WTC11 (cell line): ENCODE measurements around the gene TIMM22. TPM values are rescaled to one million over a fixed set of nuclear protein-coding genes. Genes with fewer than 3 reads are reported as not detected.

Source experiments
- ATAC-seq: fragments of 200-7000 bp; cut with Tn5 transposase; 2 replicates; pipeline ENCODE4 v1.10.0; 2021; ENCODE audit warnings: mild to moderate bottlenecking, moderate library complexity
- CTCF ChIA-PET: fragments of 300-600 bp; sonication (Branson Sonifier 250); formaldehyde crosslinking; loops from one replicate; lab custom pipeline; 2021; ENCODE audit warnings: antibody characterized with exemption; lab: Charles Lee
- POLR2A ChIA-PET: fragments of 350-600 bp; sonication (Branson Sonifier 250); formaldehyde crosslinking; loops from one replicate; lab custom pipeline; 2021; ENCODE audit warnings: antibody characterized with exemption; lab: Charles Lee
- DNase-seq: peaks from one replicate; pipeline ENCODE4 v3.0.0; 2021; ENCODE audit warnings: low spot score
- H3K27ac Mint-ChIP-seq: 2 replicates; pipeline ENCODE4 v1.8.0; 2021; ENCODE audit warnings: mixed read lengths
- H3K27me3 Mint-ChIP-seq: 2 replicates; pipeline ENCODE4 v1.8.0; 2021; ENCODE audit warnings: low read depth, mild to moderate bottlenecking, moderate library complexity, mixed read lengths
- H3K36me3 Mint-ChIP-seq: 2 replicates; pipeline ENCODE4 v1.8.0; 2021; ENCODE audit warnings: mixed read lengths
- H3K4me1 Mint-ChIP-seq: 2 replicates; pipeline ENCODE4 v1.8.0; 2022; ENCODE audit warnings: mixed read lengths
- H3K4me3 Mint-ChIP-seq: 2 replicates; pipeline ENCODE4 v1.8.0; 2021; ENCODE audit warnings: mild to moderate bottlenecking, moderate library complexity, mixed read lengths
- H3K9me3 Mint-ChIP-seq: 2 replicates; pipeline ENCODE4 v1.8.0; 2021; ENCODE audit warnings: mixed read lengths
- ATF6 ChIP-seq: sonication (generic); formaldehyde crosslinking; IDR thresholded peaks from 2 replicates; pipeline ENCODE4 v1.8.1; 2023; ENCODE audit warnings: mild to moderate bottlenecking, missing genetic modification reagents
- CREM ChIP-seq: sonication (generic); formaldehyde crosslinking; IDR thresholded peaks from 2 replicates; pipeline ENCODE4 v1.8.1; 2022; ENCODE audit warnings: mild to moderate bottlenecking, missing genetic modification reagents, moderate library complexity
- JUN ChIP-seq: sonication (generic); formaldehyde crosslinking; IDR thresholded peaks from 2 replicates; pipeline ENCODE4 v1.8.0; 2023; ENCODE audit warnings: mild to moderate bottlenecking, missing genetic modification reagents
- MAX ChIP-seq: sonication (generic); formaldehyde crosslinking; IDR thresholded peaks from 2 replicates; pipeline ENCODE4 v1.8.0; 2022; ENCODE audit warnings: mild to moderate bottlenecking, missing genetic modification reagents
- NFE2L1 ChIP-seq: sonication (generic); formaldehyde crosslinking; IDR thresholded peaks from 2 replicates; pipeline ENCODE4 v1.8.1; 2023; ENCODE audit warnings: missing genetic modification reagents
- NFYB ChIP-seq: sonication (generic); formaldehyde crosslinking; conservative IDR thresholded peaks from 2 replicates; pipeline ENCODE4 v1.8.0; 2022; ENCODE audit warnings: low read depth, missing genetic modification reagents
- NR1H2 ChIP-seq: sonication (generic); formaldehyde crosslinking; IDR thresholded peaks from 2 replicates; pipeline ENCODE4 v1.9.0; 2021; ENCODE audit warnings: mild to moderate bottlenecking, moderate library complexity, missing genetic modification reagents
- PRRX2 ChIP-seq: fragments of 250-450 bp; sonication (Bioruptor Pico); IDR thresholded peaks from 2 replicates; pipeline ENCODE4 v1.8.0; 2021; ENCODE audit warnings: mild to moderate bottlenecking
- RELA ChIP-seq: sonication (generic); formaldehyde crosslinking; IDR thresholded peaks from 2 replicates; pipeline ENCODE4 v1.8.1; 2022; ENCODE audit warnings: missing genetic modification reagents, mild to moderate bottlenecking, borderline replicate concordance
- SP1 ChIP-seq: sonication (generic); formaldehyde crosslinking; conservative IDR thresholded peaks from 2 replicates; pipeline ENCODE4 v1.8.1; 2022; ENCODE audit warnings: missing genetic modification reagents
- STAT6 ChIP-seq: sonication (generic); formaldehyde crosslinking; conservative IDR thresholded peaks from 2 replicates; pipeline ENCODE4 v1.8.1; 2023; ENCODE audit warnings: mild to moderate bottlenecking, low read depth, missing genetic modification reagents, moderate library complexity
- TEAD1 ChIP-seq: sonication (generic); formaldehyde crosslinking; IDR thresholded peaks from 2 replicates; pipeline ENCODE4 v1.8.0; 2022; ENCODE audit warnings: mild to moderate bottlenecking, missing genetic modification reagents
- ZBTB21 ChIP-seq: sonication (generic); formaldehyde crosslinking; IDR thresholded peaks from 2 replicates; pipeline ENCODE4 v1.8.1; 2023; ENCODE audit warnings: mild to moderate bottlenecking, missing genetic modification reagents, borderline replicate concordance
- ZNF317 ChIP-seq: sonication (generic); formaldehyde crosslinking; IDR thresholded peaks from 2 replicates; pipeline ENCODE4 v1.8.1; 2023; ENCODE audit warnings: low read depth, mild to moderate bottlenecking, moderate library complexity, missing genetic modification reagents, borderline replicate concordance
- ZNF532 ChIP-seq: fragments of 250-450 bp; sonication (Bioruptor Pico); IDR thresholded peaks from 2 replicates; pipeline ENCODE4 v1.9.0; 2021; ENCODE audit warnings: mild to moderate bottlenecking, borderline replicate concordance
- ZNF671 ChIP-seq: fragments of 250-450 bp; sonication (Bioruptor Pico); IDR thresholded peaks from 2 replicates; pipeline ENCODE4 v1.8.0; 2021; ENCODE audit warnings: mild to moderate bottlenecking
- total RNA-seq: library from RNA; stranded (reverse); gene quantifications from 3 replicates; pipeline ENCODE4 v1.2.3, GENCODE V29; 2021
- TF ChIP-seq, protein P1 (sequence below): fragments of 250-450 bp; sonication (Bioruptor Pico); IDR thresholded peaks from 2 replicates; pipeline ENCODE4 v2.1.2; 2022; ENCODE audit warnings: mild to moderate bottlenecking, moderate library complexity
- TF ChIP-seq, protein P2 (sequence below): sonication (generic); formaldehyde crosslinking; IDR thresholded peaks from 2 replicates; pipeline ENCODE4 v1.8.0; 2022; ENCODE audit warnings: mild to moderate bottlenecking, missing genetic modification reagents
- TF ChIP-seq, protein P3 (sequence below): sonication (generic); formaldehyde crosslinking; IDR thresholded peaks from 2 replicates; pipeline ENCODE4 v1.8.1; 2022; ENCODE audit warnings: missing genetic modification reagents, borderline replicate concordance

The TIMM22 gene
- total RNA-seq, 1 experiment from 2014 or later, result 18.0 TPM

DNA sequence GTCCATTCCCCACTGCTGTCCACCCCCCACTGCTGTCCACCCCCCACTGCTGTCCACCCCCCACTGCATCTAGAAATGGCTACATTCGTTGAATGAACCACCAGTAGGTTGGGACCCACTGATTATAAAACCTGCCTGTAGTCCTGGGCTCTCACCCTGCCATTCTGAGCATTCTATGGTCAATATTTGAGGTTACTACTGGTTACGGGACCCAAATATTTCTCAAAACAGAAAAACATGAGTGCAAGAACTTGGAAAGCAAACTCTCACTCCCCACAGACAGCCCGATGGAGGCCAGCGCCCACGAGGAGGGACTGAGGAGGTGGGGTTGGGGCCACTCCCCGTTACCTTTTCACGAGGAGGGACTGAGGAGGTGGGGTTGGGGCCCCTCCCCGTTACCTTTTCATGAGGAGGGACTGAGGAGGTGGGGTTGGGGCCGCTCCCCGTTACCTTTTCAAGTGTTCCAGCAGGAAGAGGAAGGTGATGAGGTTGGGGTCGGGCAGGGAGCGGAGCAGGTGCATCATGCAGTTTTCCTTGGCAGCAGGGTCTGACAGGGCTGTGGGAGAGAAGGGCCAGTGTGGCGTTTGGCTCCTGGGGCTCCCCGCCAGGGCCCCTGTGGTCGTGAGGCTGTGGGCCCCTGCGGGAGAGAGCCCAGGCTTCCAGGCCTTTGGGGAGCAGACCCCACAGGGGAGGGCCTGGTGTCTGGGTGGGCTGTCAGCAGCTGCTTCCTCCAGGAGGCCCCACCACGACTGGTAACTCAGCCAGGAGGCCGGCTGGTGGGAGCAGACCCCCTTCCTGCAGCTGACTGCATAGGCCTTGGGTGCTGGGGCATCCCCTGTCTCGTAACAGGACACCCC, 12.5 kb downstream of the TIMM22 start:
- DNase-seq (no peak), ATAC-seq (no peak)
- CTCF ChIA-PET, result no interaction called here
- Mint-ChIP-seq H3K36me3 (no peaks in the 10 kb centered on the region), H3K27me3 (no peaks in the 10 kb centered on the region), H3K9me3 (no peaks in the 10 kb centered on the region), H3K4me3 (no peak overlapping the region), H3K4me1 (peaks cover 7% of the 10 kb centered on the region), H3K27ac (no peak overlapping the region)
- TF ChIP-seq ZNF317 (CRISPR knock-in tag) (no peak), PRRX2 (CRISPR knock-in tag) (no peak), RELA (CRISPR knock-in tag) (no peak), TEAD1 (CRISPR knock-in tag) (no peak), CREM (CRISPR knock-in tag) (no peak), ZNF671 (CRISPR knock-in tag) (no peak), SP1 (CRISPR knock-in tag) (no peak), ZNF532 (CRISPR knock-in tag) (no peak), NFYB (CRISPR knock-in tag) (no peak)
- POLR2A ChIA-PET, result no interaction called here

GRCh38 chr17:1010086-1010450, 13.1 kb downstream of the TIMM22 start:
- ChIA-PET CTCF (interaction anchor here (1.5 kb wide), 1 partner anchor 48 kb away, joined by 3 read pairs; no protein-coding TSS in a partner anchor), POLR2A (no interaction called here)
- H3K27me3 Mint-ChIP-seq, result no peaks in the 10 kb centered on the region
- no peak for ATAC-seq
- H3K4me3 Mint-ChIP-seq, result no peak overlapping the region
- no peak for DNase-seq
- H3K36me3 Mint-ChIP-seq, result no peaks in the 10 kb centered on the region
- H3K9me3 Mint-ChIP-seq, result no peaks in the 10 kb centered on the region
- H3K4me1 Mint-ChIP-seq, result peaks cover 5% of the 10 kb centered on the region
- H3K27ac Mint-ChIP-seq, result no peak overlapping the region
- TF ChIP-seq MAX (CRISPR knock-in tag) (no peak), ATF6 (no peak), ZBTB21 (CRISPR knock-in tag) (no peak), JUN (CRISPR knock-in tag) (no peak), STAT6 (CRISPR knock-in tag) (no peak), NFE2L1 (no peak), NR1H2 (CRISPR knock-in tag) (no peak)
- TF ChIP-seq, protein P1, sequence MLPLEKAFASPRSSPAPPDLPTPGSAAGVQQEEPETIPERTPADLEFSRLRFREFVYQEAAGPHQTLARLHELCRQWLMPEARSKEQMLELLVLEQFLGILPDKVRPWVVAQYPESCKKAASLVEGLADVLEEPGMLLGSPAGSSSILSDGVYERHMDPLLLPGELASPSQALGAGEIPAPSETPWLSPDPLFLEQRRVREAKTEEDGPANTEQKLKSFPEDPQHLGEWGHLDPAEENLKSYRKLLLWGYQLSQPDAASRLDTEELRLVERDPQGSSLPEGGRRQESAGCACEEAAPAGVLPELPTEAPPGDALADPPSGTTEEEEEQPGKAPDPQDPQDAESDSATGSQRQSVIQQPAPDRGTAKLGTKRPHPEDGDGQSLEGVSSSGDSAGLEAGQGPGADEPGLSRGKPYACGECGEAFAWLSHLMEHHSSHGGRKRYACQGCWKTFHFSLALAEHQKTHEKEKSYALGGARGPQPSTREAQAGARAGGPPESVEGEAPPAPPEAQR (CRISPR knock-in tag), result no peak
- TF ChIP-seq, protein P2, sequence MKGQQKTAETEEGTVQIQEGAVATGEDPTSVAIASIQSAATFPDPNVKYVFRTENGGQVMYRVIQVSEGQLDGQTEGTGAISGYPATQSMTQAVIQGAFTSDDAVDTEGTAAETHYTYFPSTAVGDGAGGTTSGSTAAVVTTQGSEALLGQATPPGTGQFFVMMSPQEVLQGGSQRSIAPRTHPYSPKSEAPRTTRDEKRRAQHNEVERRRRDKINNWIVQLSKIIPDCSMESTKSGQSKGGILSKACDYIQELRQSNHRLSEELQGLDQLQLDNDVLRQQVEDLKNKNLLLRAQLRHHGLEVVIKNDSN (CRISPR knock-in tag), result no peak
- TF ChIP-seq, protein P3, sequence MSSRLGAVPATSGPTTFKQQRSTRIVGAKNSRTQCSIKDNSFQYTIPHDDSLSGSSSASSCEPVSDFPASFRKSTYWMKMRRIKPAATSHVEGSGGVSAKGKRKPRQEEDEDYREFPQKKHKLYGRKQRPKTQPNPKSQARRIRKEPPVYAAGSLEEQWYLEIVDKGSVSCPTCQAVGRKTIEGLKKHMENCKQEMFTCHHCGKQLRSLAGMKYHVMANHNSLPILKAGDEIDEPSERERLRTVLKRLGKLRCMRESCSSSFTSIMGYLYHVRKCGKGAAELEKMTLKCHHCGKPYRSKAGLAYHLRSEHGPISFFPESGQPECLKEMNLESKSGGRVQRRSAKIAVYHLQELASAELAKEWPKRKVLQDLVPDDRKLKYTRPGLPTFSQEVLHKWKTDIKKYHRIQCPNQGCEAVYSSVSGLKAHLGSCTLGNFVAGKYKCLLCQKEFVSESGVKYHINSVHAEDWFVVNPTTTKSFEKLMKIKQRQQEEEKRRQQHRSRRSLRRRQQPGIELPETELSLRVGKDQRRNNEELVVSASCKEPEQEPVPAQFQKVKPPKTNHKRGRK, result no peak
